CD4-positive, alpha-beta T cell treated with Interleukin-4 for 4 hours (primary cell): Measurements from ENCODE around the gene CRYGN.

ENCODE experiments used
- DNase-seq: peaks from one replicate; pipeline ENCODE4 v3.0.0-alpha.2; 2020

Gene CRYGN

GRCh38 chr7:151439855-151440798 lies at the start of gene CRYGN:
Gene CRYGN (minus strand): TSS chr7:151440141. CDS start chr7:151439917, 224 bp downstream.
- DNase-seq, result no peak

- no peak for DNase-seq
Measured at GRCh38 chr7:151489498-151489897, 49.6 kb upstream of the CRYGN start.

GRCh38 chr7:151488096-151488495 lies 48.2 kb upstream of the CRYGN start:
- DNase-seq, result no peak

GRCh38 chr7:151487228-151487627 lies 47.3 kb upstream of the CRYGN start:
- DNase-seq, result no peak

GRCh38 chr7:151486074-151486473 lies 46.1 kb upstream of the CRYGN start:
- no peak for DNase-seq

- DNase-seq, result no peak
Measured at GRCh38 chr7:151484971-151485707, 45.2 kb upstream of the CRYGN start.

- no peak for DNase-seq
Measured at GRCh38 chr7:151483711-151483983, 43.7 kb upstream of the CRYGN start.

- DNase-seq, result no peak
Measured at GRCh38 chr7:151482883-151483710, 43.2 kb upstream of the CRYGN start.

GRCh38 chr7:151481650-151482505 lies 41.9 kb upstream of the CRYGN start:
- DNase-seq, result no peak

GRCh38 chr7:151477867-151478266 lies 37.9 kb upstream of the CRYGN start:
- DNase-seq, result no peak

- no peak for DNase-seq
Measured at GRCh38 chr7:151472644-151473380, 32.9 kb upstream of the CRYGN start.

GRCh38 chr7:151470711-151471110 lies 30.8 kb upstream of the CRYGN start:
- no peak for DNase-seq

GRCh38 chr7:151469281-151469680 lies 29.3 kb upstream of the CRYGN start:
- DNase-seq, result no peak

- DNase-seq, result no peak
Measured at GRCh38 chr7:151468217-151469018, 28.5 kb upstream of the CRYGN start.

GRCh38 chr7:151465169-151465568 lies 25.2 kb upstream of the CRYGN start:
- DNase-seq, result no peak

- DNase-seq, result no peak
Measured at GRCh38 chr7:151462306-151462779, 22.4 kb upstream of the CRYGN start.

- no peak for DNase-seq
Measured at GRCh38 chr7:151461942-151462230, 21.9 kb upstream of the CRYGN start.

- no peak for DNase-seq
Measured at GRCh38 chr7:151461096-151461941, 21.4 kb upstream of the CRYGN start.

- no peak for DNase-seq
Measured at GRCh38 chr7:151460474-151460855, 20.5 kb upstream of the CRYGN start.
